ENCODE results near the gene SERPINA5. TPM values are rescaled to one million over a fixed set of nuclear protein-coding genes. Genes with fewer than 3 reads are reported as not detected.

The SERPINA5 gene
- total and polyA plus RNA-seq, 2 of the 13 experiments (the other 11 are each of a cell fraction or from before 2014, with no cell fraction given), result 449 to 498 TPM

- no peak for TF ChIP-seq ARHGAP35 (CRISPR knock-in tag; IDR thresholded peaks at IDR 0.05; ENCODE audit: borderline replicate concordance)
- no peak for TF ChIP-seq ISL2 (CRISPR knock-in tag; IDR thresholded peaks at IDR 0.05)
- no peak for TF ChIP-seq ZNF639 (CRISPR knock-in tag; conservative IDR thresholded peaks at IDR 0.05)
- TF ChIP-seq ZBTB40 (IDR thresholded peaks at IDR 0.05), result no peak
- no peak for TF ChIP-seq ZBTB40 (CRISPR knock-in tag; IDR thresholded peaks at IDR 0.05)
- TF ChIP-seq SATB2 (CRISPR knock-in tag; IDR thresholded peaks at IDR 0.05), result no peak
- no peak for TF ChIP-seq SUZ12 (IDR thresholded peaks at IDR 0.05; ENCODE audit: low read depth, low read length)
- no peak for TF ChIP-seq ZNF619 (CRISPR knock-in tag; IDR thresholded peaks at IDR 0.05)
- TF ChIP-seq TOPORS (CRISPR knock-in tag; IDR thresholded peaks at IDR 0.05), result no peak
- no peak for TF ChIP-seq EHMT2 (IDR thresholded peaks at IDR 0.05; ENCODE audit: borderline replicate concordance, low read depth, low read length)
- no peak for TF ChIP-seq ZUFSP (CRISPR knock-in tag; IDR thresholded peaks at IDR 0.05; ENCODE audit: borderline replicate concordance)
- no peak for TF ChIP-seq GATAD1 (CRISPR knock-in tag; IDR thresholded peaks at IDR 0.05)
- no peak for TF ChIP-seq MIER2 (CRISPR knock-in tag; IDR thresholded peaks at IDR 0.05)
- no peak for TF ChIP-seq FIP1L1 (IDR thresholded peaks at IDR 0.05; ENCODE audit: borderline replicate concordance, insufficient read depth, low read depth, low read length)
- TF ChIP-seq ZNF570 (CRISPR knock-in tag; IDR thresholded peaks at IDR 0.05; ENCODE audit: borderline replicate concordance), result no peak
- TF ChIP-seq ZNF607 (CRISPR knock-in tag; IDR thresholded peaks at IDR 0.05; ENCODE audit: borderline replicate concordance), result no peak
Observed at GRCh38 chr14:94622653-94623421, 41.6 kb downstream of the SERPINA5 start (continued).
